Measurements from ENCODE around the gene NPAS3. TPM values are rescaled to one million over a fixed set of nuclear protein-coding genes. Genes with fewer than 3 reads are reported as not detected.

NPAS3 gene
- total RNA-seq, 4 donors from 2014 or later: 0.19 to 2.1 (median 1.7) TPM; not detected in 1

GRCh38 chr14:33435911-33436689 is 497.4 kb downstream of the NPAS3 start:
- no peak overlapping the region for H3K4me3 ChIP-seq

GRCh38 chr14:33441633-33442032 is 503.0 kb downstream of the NPAS3 start:
- TF ChIP-seq POLR2A (IDR thresholded peaks at IDR 0.05) (no peak), CTCF (IDR thresholded peaks at IDR 0.05) (no peak)
- no peak overlapping the region for H3K27ac ChIP-seq
- no peaks in the 10 kb centered on the region for H3K4me1 ChIP-seq
- DNase-seq: no peak
- H3K27me3 ChIP-seq: no peaks in the 10 kb centered on the region
- H3K9me3 ChIP-seq: no peaks in the 10 kb centered on the region
- no peaks in the 10 kb centered on the region for H3K36me3 ChIP-seq
- no peak overlapping the region for H3K4me3 ChIP-seq

More at GRCh38 chr14:33435911-33436689, 497.4 kb downstream of the NPAS3 start:
- Histone ChIP-seq H3K27me3 (no peaks in the 10 kb centered on the region), H3K36me3 (no peaks in the 10 kb centered on the region), H3K9me3 (no peaks in the 10 kb centered on the region), H3K4me1 (no peaks in the 10 kb centered on the region), H3K27ac (no peak overlapping the region)
- TF ChIP-seq CTCF (IDR thresholded peaks at IDR 0.05): no peak
- TF ChIP-seq POLR2A (IDR thresholded peaks at IDR 0.05): no peak
- no peak for DNase-seq

GRCh38 chr14:33444136-33444535 is 505.5 kb downstream of the NPAS3 start:
- no peak for TF ChIP-seq POLR2A (IDR thresholded peaks at IDR 0.05)
- TF ChIP-seq CTCF (IDR thresholded peaks at IDR 0.05): no peak
- Histone ChIP-seq H3K4me3 (no peak overlapping the region), H3K36me3 (no peaks in the 10 kb centered on the region), H3K9me3 (no peaks in the 10 kb centered on the region), H3K4me1 (no peaks in the 10 kb centered on the region), H3K27ac (no peak overlapping the region), H3K27me3 (no peaks in the 10 kb centered on the region)
- DNase-seq: no peak

- Histone ChIP-seq H3K9me3 (no peaks in the 10 kb centered on the region), H3K27me3 (no peaks in the 10 kb centered on the region), H3K27ac (no peak overlapping the region), H3K4me1 (peaks cover 0 to 6% (median 0%) of the 10 kb centered on the region in 4 donors), H3K4me3 (no peak overlapping the region), H3K36me3 (no peaks in the 10 kb centered on the region)
- no peak for TF ChIP-seq CTCF (IDR thresholded peaks at IDR 0.05)
- TF ChIP-seq POLR2A (IDR thresholded peaks at IDR 0.05): no peak
- no peak for DNase-seq
Measured at GRCh38 chr14:33449268-33449667, 510.6 kb downstream of the NPAS3 start.

GRCh38 chr14:33449703-33450395 is 511.2 kb downstream of the NPAS3 start:
- TF ChIP-seq CTCF (IDR thresholded peaks at IDR 0.05) (no peak), POLR2A (IDR thresholded peaks at IDR 0.05) (no peak)
- Histone ChIP-seq H3K27ac (no peak overlapping the region), H3K9me3 (no peaks in the 10 kb centered on the region), H3K27me3 (no peaks in the 10 kb centered on the region), H3K4me1 (peaks cover 0 to 6% (median 0%) of the 10 kb centered on the region in 4 donors), H3K4me3 (no peak overlapping the region), H3K36me3 (no peaks in the 10 kb centered on the region)
- no peak for DNase-seq
